Karpas-422 (cell line): Measurements from ENCODE around the gene JARID2. TPM values are rescaled to one million over a fixed set of nuclear protein-coding genes. Genes with fewer than 3 reads are reported as not detected.

Experiments used
- DNase-seq: peaks from one replicate; pipeline ENCODE4 v3.0.0-alpha.2; 2015
- H2AFZ ChIP-seq: fragments of 200-600 bp; sonication (generic); 2 replicates; pipeline ENCODE4 v1.6.1; 2014; ENCODE audit warnings: antibody characterized with exemption, low read length, mixed read lengths
- H3K27ac ChIP-seq: fragments of 200-600 bp; sonication (generic); 2 replicates; pipeline ENCODE4 v1.5.1; 2014; ENCODE audit warnings: mild to moderate bottlenecking, low read length, moderate library complexity
- H3K27me3 ChIP-seq: fragments of 200-600 bp; sonication (generic); 2 replicates; pipeline ENCODE4 v1.6.1; 2014; ENCODE audit warnings: low read length, mixed read lengths
- H3K36me3 ChIP-seq: fragments of 200-600 bp; sonication (generic); 2 replicates; pipeline ENCODE4 v1.6.1; 2014; ENCODE audit warnings: low read length, mixed read lengths; ENCODE audit not compliant: insufficient read depth
- H3K4me1 ChIP-seq: fragments of 200-600 bp; sonication (generic); 2 replicates; pipeline ENCODE4 v1.6.1; 2014; ENCODE audit warnings: mild to moderate bottlenecking, low read length, mixed read lengths
- H3K4me2 ChIP-seq: fragments of 200-600 bp; sonication (generic); 2 replicates; pipeline ENCODE4 v1.6.1; 2014; ENCODE audit warnings: low read length, low read depth, mild to moderate bottlenecking; ENCODE audit not compliant: poor library complexity, severe bottlenecking
- H3K4me3 ChIP-seq: fragments of 200-600 bp; sonication (generic); 2 replicates; pipeline ENCODE4 v1.5.1; 2014; ENCODE audit warnings: mild to moderate bottlenecking, antibody characterized with exemption, low read length, mixed read lengths
- H3K79me2 ChIP-seq: fragments of 200-600 bp; sonication (generic); 2 replicates; pipeline ENCODE4 v1.6.1; 2014; ENCODE audit warnings: mild to moderate bottlenecking, low read length, mixed read lengths
- H3K9ac ChIP-seq: fragments of 200-600 bp; sonication (generic); 2 replicates; pipeline ENCODE4 v1.6.0; 2014; ENCODE audit warnings: low read length
- H3K9me2 ChIP-seq: fragments of 200-600 bp; sonication (generic), shearing (Covaris generic); replicated peaks from 2 replicates; pipeline ENCODE4 v1.6.0; 2014; ENCODE audit warnings: mild to moderate bottlenecking, low read length, moderate library complexity; ENCODE audit not compliant: insufficient read depth
- H3K9me3 ChIP-seq: fragments of 300-700, 200-600 bp; sonication (generic); 2 replicates; pipeline ENCODE4 v1.6.1; 2014; ENCODE audit warnings: low read length, mixed read lengths
- H4K20me1 ChIP-seq: fragments of 200-600 bp; sonication (generic); 2 replicates; pipeline ENCODE4 v1.6.1; 2014; ENCODE audit warnings: mild to moderate bottlenecking, antibody characterized with exemption, low read length, low read depth; ENCODE audit not compliant: insufficient read depth
- total RNA-seq: library from RNA; depleted of rRNA; stranded (reverse); fragments of >200 nt; shearing (Covaris generic); gene quantifications from 2 replicates; pipeline ENCODE4 v1.2.3, GENCODE V29; 2014; ENCODE audit warnings: low replicate concordance

Gene JARID2
- total RNA-seq, 1 experiment from 2014 or later: 2.8 TPM

- H3K27me3 ChIP-seq: no peaks in the 10 kb centered on the region
- H3K79me2 ChIP-seq: no peaks in the 10 kb centered on the region
- no peak overlapping the region for H3K27ac ChIP-seq
- H4K20me1 ChIP-seq: peaks cover 68% of the 10 kb centered on the region
- no peak overlapping the region for H3K4me3 ChIP-seq
- H3K9me3 ChIP-seq: no peaks in the 10 kb centered on the region
- H3K9me2 ChIP-seq: no peaks in the 10 kb centered on the region
- no peak overlapping the region for H3K4me2 ChIP-seq
- peaks cover 7% of the 10 kb centered on the region; the same call in 1 of the 2 replicates for H3K4me1 ChIP-seq
- DNase-seq: no peak
- no peak overlapping the region for H3K9ac ChIP-seq
- no peak overlapping the region for H2AFZ ChIP-seq
- no peaks in the 10 kb centered on the region for H3K36me3 ChIP-seq
Measured at GRCh38 chr6:15356179-15356578, 110.3 kb downstream of the JARID2 start.

GRCh38 chr6:15356937-15357336 lies 111.1 kb downstream of the JARID2 start:
- Histone ChIP-seq H4K20me1 (peaks cover 69% of the 10 kb centered on the region), H3K4me1 (peaks cover 7% of the 10 kb centered on the region; the same call in 1 of the 2 replicates), H3K36me3 (no peaks in the 10 kb centered on the region), H3K4me3 (no peak overlapping the region), H3K9me2 (no peaks in the 10 kb centered on the region), H3K4me2 (no peak overlapping the region), H2AFZ (no peak overlapping the region), H3K27ac (no peak overlapping the region), H3K9ac (no peak overlapping the region), H3K79me2 (no peaks in the 10 kb centered on the region), H3K9me3 (no peaks in the 10 kb centered on the region), H3K27me3 (no peaks in the 10 kb centered on the region)
- DNase-seq: no peak

GRCh38 chr6:15357782-15358181 lies 111.9 kb downstream of the JARID2 start:
- Histone ChIP-seq H3K4me1 (peaks cover 7% of the 10 kb centered on the region; the same call in 1 of the 2 replicates), H3K79me2 (no peaks in the 10 kb centered on the region), H3K36me3 (no peaks in the 10 kb centered on the region), H3K4me3 (no peak overlapping the region), H3K4me2 (no peak overlapping the region), H3K9me3 (no peaks in the 10 kb centered on the region), H4K20me1 (peaks cover 69% of the 10 kb centered on the region), H3K9me2 (no peaks in the 10 kb centered on the region), H2AFZ (no peak overlapping the region), H3K27ac (no peak overlapping the region), H3K9ac (no peak overlapping the region), H3K27me3 (no peaks in the 10 kb centered on the region)
- no peak for DNase-seq

GRCh38 chr6:15358579-15359327 lies 112.9 kb downstream of the JARID2 start:
- Histone ChIP-seq H3K79me2 (no peaks in the 10 kb centered on the region), H2AFZ (no peak overlapping the region), H3K4me3 (no peak overlapping the region), H3K4me1 (peaks cover 7% of the 10 kb centered on the region; the same call in 1 of the 2 replicates), H4K20me1 (peaks cover 67% of the 10 kb centered on the region), H3K27me3 (no peaks in the 10 kb centered on the region), H3K9ac (no peak overlapping the region), H3K27ac (no peak overlapping the region), H3K4me2 (no peak overlapping the region), H3K9me3 (no peaks in the 10 kb centered on the region), H3K36me3 (no peaks in the 10 kb centered on the region), H3K9me2 (no peaks in the 10 kb centered on the region)
- no peak for DNase-seq

GRCh38 chr6:15359335-15359862 lies 113.5 kb downstream of the JARID2 start:
- no peak overlapping the region for H3K4me2 ChIP-seq
- H3K4me3 ChIP-seq: no peak overlapping the region
- H3K9me3 ChIP-seq: no peaks in the 10 kb centered on the region
- no peak for DNase-seq
- H3K27me3 ChIP-seq: no peaks in the 10 kb centered on the region
- H3K27ac ChIP-seq: no peak overlapping the region
- peaks cover 7% of the 10 kb centered on the region; the same call in 1 of the 2 replicates for H3K4me1 ChIP-seq
- H3K36me3 ChIP-seq: no peaks in the 10 kb centered on the region
- H3K9ac ChIP-seq: no peak overlapping the region
- H2AFZ ChIP-seq: no peak overlapping the region
- H3K79me2 ChIP-seq: no peaks in the 10 kb centered on the region
- no peaks in the 10 kb centered on the region for H3K9me2 ChIP-seq
- H4K20me1 ChIP-seq: peaks cover 67% of the 10 kb centered on the region

GRCh38 chr6:15360300-15360699 lies 114.4 kb downstream of the JARID2 start:
- no peak overlapping the region for H3K27ac ChIP-seq
- no peaks in the 10 kb centered on the region for H3K9me3 ChIP-seq
- H3K9me2 ChIP-seq: no peaks in the 10 kb centered on the region
- H4K20me1 ChIP-seq: peaks cover 69% of the 10 kb centered on the region
- no peak overlapping the region for H3K4me2 ChIP-seq
- no peaks in the 10 kb centered on the region for H3K79me2 ChIP-seq
- H3K36me3 ChIP-seq: no peaks in the 10 kb centered on the region
- H3K27me3 ChIP-seq: no peaks in the 10 kb centered on the region
- no peak overlapping the region for H3K4me3 ChIP-seq
- H2AFZ ChIP-seq: no peak overlapping the region
- DNase-seq: no peak
- no peak overlapping the region for H3K9ac ChIP-seq
- peaks cover 7% of the 10 kb centered on the region; the same call in 1 of the 2 replicates for H3K4me1 ChIP-seq

GRCh38 chr6:15361197-15361596 lies 115.3 kb downstream of the JARID2 start:
- Histone ChIP-seq H3K27ac (no peak overlapping the region), H3K79me2 (no peaks in the 10 kb centered on the region), H4K20me1 (peaks cover 73% of the 10 kb centered on the region)

GRCh38 chr6:15362274-15363160 lies 116.6 kb downstream of the JARID2 start:
- Histone ChIP-seq H3K9me2 (no peaks in the 10 kb centered on the region), H3K4me1 (peaks cover 3% of the 10 kb centered on the region; the same call in 1 of the 2 replicates), H3K9me3 (no peaks in the 10 kb centered on the region), H3K27me3 (no peaks in the 10 kb centered on the region), H3K36me3 (no peaks in the 10 kb centered on the region), H3K9ac (no peak overlapping the region), H4K20me1 (peaks cover 67% of the 10 kb centered on the region), H3K27ac (no peak overlapping the region), H3K4me3 (no peak overlapping the region), H3K4me2 (no peak overlapping the region), H2AFZ (no peak overlapping the region), H3K79me2 (no peaks in the 10 kb centered on the region)
- no peak for DNase-seq

More at GRCh38 chr6:15361197-15361596, 115.3 kb downstream of the JARID2 start:
- Histone ChIP-seq H3K9me2 (no peaks in the 10 kb centered on the region), H2AFZ (no peak overlapping the region), H3K4me2 (no peak overlapping the region), H3K36me3 (no peaks in the 10 kb centered on the region), H3K9ac (no peak overlapping the region), H3K4me1 (peaks cover 3% of the 10 kb centered on the region; the same call in 1 of the 2 replicates), H3K27me3 (no peaks in the 10 kb centered on the region), H3K9me3 (no peaks in the 10 kb centered on the region), H3K4me3 (no peak overlapping the region)
- DNase-seq: no peak
